Measurements from ENCODE around the gene C19orf33. TPM values are rescaled to one million over a fixed set of nuclear protein-coding genes. Genes with fewer than 3 reads are reported as not detected.

The C19orf33 gene
- total RNA-seq, 1 donor from 2014 or later: 267 TPM

DNA sequence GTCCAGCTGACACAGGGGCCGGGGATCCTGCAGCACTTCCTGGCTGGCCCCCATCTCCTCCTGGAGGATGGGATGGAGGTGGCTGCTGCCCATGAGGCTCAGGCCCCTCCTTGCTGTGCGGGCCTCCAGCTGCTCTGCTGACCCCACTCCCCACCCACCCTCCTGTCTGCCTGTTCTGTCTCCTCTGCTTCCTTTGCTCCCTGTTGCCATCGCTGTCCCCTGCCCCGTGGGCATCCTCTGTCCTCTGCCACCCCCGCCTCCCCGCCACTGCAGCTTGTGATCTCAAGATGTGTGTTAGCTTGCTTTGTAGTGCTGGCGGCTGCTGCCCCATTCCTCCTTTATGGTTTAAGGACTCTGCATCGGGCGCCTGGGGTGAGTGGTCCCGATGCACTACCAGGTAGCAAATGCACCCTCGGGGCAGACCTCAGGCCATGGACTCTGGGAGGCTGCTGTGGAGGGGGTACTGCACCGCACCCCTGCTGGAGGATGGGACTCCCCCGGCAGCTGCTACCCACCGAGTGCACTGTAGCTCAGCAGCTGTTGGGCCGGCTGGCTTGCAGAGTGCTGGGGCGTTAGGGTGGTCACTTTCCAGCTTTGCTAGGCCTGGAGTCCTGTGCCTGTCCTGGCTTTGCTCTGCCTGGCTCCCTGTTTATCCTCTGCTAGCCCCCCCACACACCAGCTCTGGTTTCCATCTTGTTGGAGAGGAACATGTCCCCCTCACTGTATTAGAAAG is 15.8 kb upstream of the C19orf33 start:
- TF ChIP-seq, protein P1, sequence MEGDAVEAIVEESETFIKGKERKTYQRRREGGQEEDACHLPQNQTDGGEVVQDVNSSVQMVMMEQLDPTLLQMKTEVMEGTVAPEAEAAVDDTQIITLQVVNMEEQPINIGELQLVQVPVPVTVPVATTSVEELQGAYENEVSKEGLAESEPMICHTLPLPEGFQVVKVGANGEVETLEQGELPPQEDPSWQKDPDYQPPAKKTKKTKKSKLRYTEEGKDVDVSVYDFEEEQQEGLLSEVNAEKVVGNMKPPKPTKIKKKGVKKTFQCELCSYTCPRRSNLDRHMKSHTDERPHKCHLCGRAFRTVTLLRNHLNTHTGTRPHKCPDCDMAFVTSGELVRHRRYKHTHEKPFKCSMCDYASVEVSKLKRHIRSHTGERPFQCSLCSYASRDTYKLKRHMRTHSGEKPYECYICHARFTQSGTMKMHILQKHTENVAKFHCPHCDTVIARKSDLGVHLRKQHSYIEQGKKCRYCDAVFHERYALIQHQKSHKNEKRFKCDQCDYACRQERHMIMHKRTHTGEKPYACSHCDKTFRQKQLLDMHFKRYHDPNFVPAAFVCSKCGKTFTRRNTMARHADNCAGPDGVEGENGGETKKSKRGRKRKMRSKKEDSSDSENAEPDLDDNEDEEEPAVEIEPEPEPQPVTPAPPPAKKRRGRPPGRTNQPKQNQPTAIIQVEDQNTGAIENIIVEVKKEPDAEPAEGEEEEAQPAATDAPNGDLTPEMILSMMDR (conservative IDR thresholded peaks at IDR 0.05; ENCODE audit: low read depth, low read length): no peak
- no peak overlapping the region for H3K4me3 ChIP-seq (ENCODE audit: low read depth, low read length)
- no peak for DNase-seq (ENCODE audit: low read depth)

DNA sequence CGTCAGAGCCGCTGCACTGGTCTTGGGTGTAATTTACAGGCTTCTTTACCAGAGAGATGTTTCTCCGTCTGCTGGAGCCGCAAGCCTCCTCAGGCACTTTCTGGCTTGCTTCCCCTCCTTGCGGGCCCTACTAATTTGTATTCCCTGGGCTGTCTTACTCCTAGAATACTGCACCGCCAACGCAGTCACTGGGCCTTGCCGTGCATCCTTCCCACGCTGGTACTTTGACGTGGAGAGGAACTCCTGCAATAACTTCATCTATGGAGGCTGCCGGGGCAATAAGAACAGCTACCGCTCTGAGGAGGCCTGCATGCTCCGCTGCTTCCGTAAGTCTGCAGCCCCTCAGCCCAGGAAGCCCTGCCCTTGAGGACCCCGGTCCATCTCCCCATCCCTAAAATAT is 14.1 kb upstream of the C19orf33 start:
- no peak overlapping the region for H3K4me3 ChIP-seq (ENCODE audit: low read depth, low read length)
- TF ChIP-seq, protein P1 (conservative IDR thresholded peaks at IDR 0.05; ENCODE audit: low read depth, low read length): no peak
- DNase-seq (ENCODE audit: low read depth): no peak

DNA sequence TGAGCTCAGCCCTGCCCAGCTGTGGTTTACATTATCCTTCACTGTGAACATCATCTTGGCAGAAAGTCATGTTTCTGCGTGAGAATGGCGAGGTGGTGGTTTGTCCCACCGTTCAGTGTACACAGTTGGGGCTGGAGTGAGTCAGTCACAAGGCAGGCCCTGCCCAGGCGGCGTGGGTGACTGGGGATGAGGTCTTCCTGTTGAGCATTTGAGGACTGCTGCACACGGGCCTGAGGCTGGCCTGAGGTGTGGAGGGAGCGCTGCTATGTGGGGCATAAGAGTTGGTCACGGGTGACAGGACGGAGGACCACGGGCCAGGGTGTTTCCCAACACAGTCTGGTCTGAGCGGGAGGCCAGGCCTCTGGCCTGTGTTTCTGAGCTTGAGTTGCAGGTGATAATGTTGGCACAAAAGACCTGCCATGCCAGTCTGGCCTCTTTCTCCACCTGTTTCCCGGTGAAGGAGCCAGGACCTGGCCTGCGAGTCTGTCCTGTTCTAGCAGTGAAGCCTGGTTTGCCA is 13.4 kb upstream of the C19orf33 start:
- TF ChIP-seq, protein P1 (conservative IDR thresholded peaks at IDR 0.05; ENCODE audit: low read depth, low read length): no peak
- peak; percentile 78 for DNase-seq (ENCODE audit: low read depth)
- no peak overlapping the region for H3K4me3 ChIP-seq (ENCODE audit: low read depth, low read length)

DNA sequence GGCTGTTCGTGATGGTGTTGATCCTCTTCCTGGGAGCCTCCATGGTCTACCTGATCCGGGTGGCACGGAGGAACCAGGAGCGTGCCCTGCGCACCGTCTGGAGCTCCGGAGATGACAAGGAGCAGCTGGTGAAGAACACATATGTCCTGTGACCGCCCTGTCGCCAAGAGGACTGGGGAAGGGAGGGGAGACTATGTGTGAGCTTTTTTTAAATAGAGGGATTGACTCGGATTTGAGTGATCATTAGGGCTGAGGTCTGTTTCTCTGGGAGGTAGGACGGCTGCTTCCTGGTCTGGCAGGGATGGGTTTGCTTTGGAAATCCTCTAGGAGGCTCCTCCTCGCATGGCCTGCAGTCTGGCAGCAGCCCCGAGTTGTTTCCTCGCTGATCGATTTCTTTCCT is 12.2 kb upstream of the C19orf33 start:
- no peak overlapping the region for H3K4me3 ChIP-seq (ENCODE audit: low read depth, low read length)
- TF ChIP-seq, protein P1 (conservative IDR thresholded peaks at IDR 0.05; ENCODE audit: low read depth, low read length): no peak
- DNase-seq (ENCODE audit: low read depth): no peak

DNA sequence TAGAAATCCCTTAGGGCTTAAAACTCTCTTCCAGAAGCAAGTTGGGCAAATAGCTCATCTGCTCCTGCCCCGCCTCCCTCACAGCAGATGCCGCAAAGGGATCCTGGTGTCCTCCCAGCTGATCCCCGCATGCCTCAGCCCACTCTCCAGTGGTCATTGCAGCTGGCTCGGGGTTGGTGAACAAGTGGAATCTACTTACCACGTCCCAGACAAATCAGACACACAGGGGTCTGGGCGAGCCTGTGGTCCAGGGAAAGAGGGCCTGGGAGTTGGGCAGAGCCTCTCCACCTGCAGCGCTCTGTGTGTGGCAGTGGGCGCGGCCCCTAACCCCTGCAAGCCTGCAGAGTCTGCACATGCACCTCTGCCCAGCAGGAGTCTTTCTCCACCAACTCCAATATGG is 10.8 kb upstream of the C19orf33 start:
- H3K4me3 ChIP-seq (ENCODE audit: low read depth, low read length): no peak overlapping the region
- DNase-seq (ENCODE audit: low read depth): no peak
- TF ChIP-seq, protein P1 (conservative IDR thresholded peaks at IDR 0.05; ENCODE audit: low read depth, low read length): no peak

DNA sequence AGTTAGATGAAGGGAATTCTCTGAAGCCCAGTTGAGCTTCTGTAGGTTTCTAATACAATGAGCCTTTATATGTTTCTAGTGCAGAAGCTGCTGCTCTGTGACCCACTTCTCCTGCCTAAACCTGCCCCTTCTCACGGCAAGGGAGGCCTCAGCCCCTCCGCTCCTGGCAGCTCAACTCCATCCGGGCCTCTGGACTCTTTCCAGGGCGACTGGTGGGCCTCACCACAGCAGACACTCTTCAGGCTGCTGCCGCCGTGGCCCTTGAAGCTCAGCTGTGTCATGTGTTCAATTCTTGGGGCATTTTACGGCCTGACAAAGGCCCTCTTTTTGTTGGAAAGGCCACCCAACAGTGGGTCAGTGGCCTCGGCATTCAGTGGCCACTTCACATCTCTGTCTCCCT is 10.0 kb upstream of the C19orf33 start:
- TF ChIP-seq, protein P1 (conservative IDR thresholded peaks at IDR 0.05; ENCODE audit: low read depth, low read length): no peak
- no peak for DNase-seq (ENCODE audit: low read depth)
- H3K4me3 ChIP-seq (ENCODE audit: low read depth, low read length): no peak overlapping the region

All from epithelial cell of proximal tubule (primary cell).